Mesendoderm (in vitro differentiated cells): Measurements from ENCODE around the gene INO80E.

ENCODE experiments used
- DNase-seq: peaks from one replicate; pipeline ENCODE4 v3.0.0; 2013
- H2AK5ac ChIP-seq: 2 replicates; pipeline ENCODE4 v1.6.1; 2013; ENCODE audit warnings: low read length, inconsistent platforms
- H2BK120ac ChIP-seq: 2 replicates; pipeline ENCODE4 v1.6.1; 2013; ENCODE audit warnings: low read depth, mild to moderate bottlenecking, low read length, moderate library complexity, mixed read lengths
- H2BK15ac ChIP-seq: replicated peaks from 2 replicates; pipeline ENCODE4 v1.6.1; 2013; ENCODE audit warnings: low read depth, mild to moderate bottlenecking, moderate library complexity
- H2BK5ac ChIP-seq: 2 replicates; pipeline ENCODE4 v1.6.1; 2013; ENCODE audit warnings: low read length, inconsistent platforms
- H3K18ac ChIP-seq: 2 replicates; pipeline ENCODE4 v1.6.1; 2013; ENCODE audit warnings: mild to moderate bottlenecking, low read length, mixed read lengths
- H3K23ac ChIP-seq: one replicate; pipeline ENCODE4 v1.6.1; 2013; ENCODE audit warnings: low read length
- H3K27ac ChIP-seq: 2 replicates; pipeline ENCODE4 v1.5.1; 2013; ENCODE audit warnings: low read depth, mild to moderate bottlenecking, inconsistent platforms, low read length, moderate library complexity
- H3K27me3 ChIP-seq: 2 replicates; pipeline ENCODE4 v1.6.1; 2013; ENCODE audit warnings: low read length, control low read depth, mild to moderate bottlenecking, inconsistent platforms; ENCODE audit not compliant: insufficient read depth, poor library complexity
- H3K36me3 ChIP-seq: 2 replicates; pipeline ENCODE4 v1.6.1; 2013; ENCODE audit warnings: low read length, inconsistent platforms; ENCODE audit not compliant: control insufficient read depth, insufficient read depth
- H3K4ac ChIP-seq: one replicate; pipeline ENCODE4 v1.6.1; 2013; ENCODE audit warnings: low read depth, mild to moderate bottlenecking, low read length, moderate library complexity
- H3K4me1 ChIP-seq: 2 replicates; pipeline ENCODE4 v1.6.1; 2013; ENCODE audit warnings: low read depth, low read length, inconsistent platforms; ENCODE audit not compliant: control insufficient read depth
- H3K4me2 ChIP-seq: 2 replicates; pipeline ENCODE4 v1.6.1; 2013; ENCODE audit warnings: low read length
- H3K4me3 ChIP-seq: 2 replicates; pipeline ENCODE4 v1.5.1; 2013; ENCODE audit warnings: mild to moderate bottlenecking, low read length
- H3K56ac ChIP-seq: one replicate; pipeline ENCODE4 v1.6.1; 2013; ENCODE audit warnings: low read length
- H3K79me1 ChIP-seq: 2 replicates; pipeline ENCODE4 v1.6.1; 2013; ENCODE audit warnings: low read length, inconsistent platforms
- H3K79me2 ChIP-seq: 2 replicates; pipeline ENCODE4 v1.6.1; 2013; ENCODE audit warnings: mild to moderate bottlenecking, low read length; ENCODE audit not compliant: control insufficient read depth, insufficient read depth
- H3K9ac ChIP-seq: 2 replicates; pipeline ENCODE4 v1.6.1; 2013; ENCODE audit warnings: low read length, inconsistent platforms
- H4K5ac ChIP-seq: one replicate; pipeline ENCODE4 v1.6.1; 2013; ENCODE audit warnings: low read length
- H4K8ac ChIP-seq: one replicate; pipeline ENCODE4 v1.6.1; 2013; ENCODE audit warnings: low read depth, mild to moderate bottlenecking, control low read depth, low read length, moderate library complexity
- WGBS: extraction: QIAGEN DNeasy Blood & Tissue Kit; methylation state at CpG from one replicate; pipeline ENCODE4 v1.1.7; 2013; ENCODE audit warnings: low lambda C conversion rate, missing lambda C conversion rate; ENCODE audit not compliant: insufficient coverage; ENCODE audit errors: extremely low coverage; 5-methylcytosine and 5-hydroxymethylcytosine counted together

INO80E gene

DNA sequence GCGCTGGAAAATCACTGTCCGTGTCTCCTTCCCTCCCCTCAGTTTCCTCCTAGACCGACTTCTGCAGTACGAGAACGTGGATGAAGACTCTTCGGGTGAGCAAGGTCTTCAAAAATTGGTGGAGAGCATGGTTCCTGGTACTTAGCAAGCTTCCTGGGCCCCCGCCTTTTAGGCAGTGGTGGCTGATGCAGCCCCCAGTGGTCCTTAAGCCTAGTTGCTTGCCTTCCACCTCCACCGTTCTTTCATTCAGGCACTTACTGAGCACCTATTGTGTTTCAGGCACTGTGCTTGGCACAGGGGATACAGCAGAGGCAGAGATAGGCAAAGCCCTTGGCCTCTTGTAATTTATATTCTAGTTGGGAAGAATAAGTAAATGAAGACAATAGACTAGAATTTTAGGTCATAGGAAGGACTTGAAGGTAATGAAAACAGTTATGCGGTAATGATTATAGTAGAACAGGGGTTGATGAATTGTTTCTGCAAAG lies 767 bp downstream of the INO80E start:
- H3K56ac ChIP-seq, result peak overlapping the region; percentile 93
- peaks cover 3% of the 10 kb centered on the region for H3K79me2 ChIP-seq
- H2BK5ac ChIP-seq, result no peak overlapping the region
- no peak overlapping the region for H3K27ac ChIP-seq
- peak overlapping the region; percentile 55 for H3K4me2 ChIP-seq
- peak overlapping the region; percentile 89 for H3K9ac ChIP-seq
- no peak overlapping the region for H3K4ac ChIP-seq
- H3K27me3 ChIP-seq, result no peaks in the 10 kb centered on the region
- DNase-seq, result peak; percentile 44
- H3K36me3 ChIP-seq, result peaks cover 2% of the 10 kb centered on the region
- H3K79me1 ChIP-seq, result peaks cover 5% of the 10 kb centered on the region
- H3K18ac ChIP-seq, result no peak overlapping the region
- no peak overlapping the region for H2BK15ac ChIP-seq
- H3K4me1 ChIP-seq, result peaks cover 2% of the 10 kb centered on the region
- H3K23ac ChIP-seq, result no peak overlapping the region
- WGBS, result no CpG with 5 or more reads among the region's 9 CpGs
- no peak overlapping the region for H4K8ac ChIP-seq
- no peak overlapping the region for H4K5ac ChIP-seq
- H2AK5ac ChIP-seq, result peak overlapping the region; percentile 22
- peak overlapping the region; percentile 85 for H3K4me3 ChIP-seq
- no peak overlapping the region for H2BK120ac ChIP-seq

DNA sequence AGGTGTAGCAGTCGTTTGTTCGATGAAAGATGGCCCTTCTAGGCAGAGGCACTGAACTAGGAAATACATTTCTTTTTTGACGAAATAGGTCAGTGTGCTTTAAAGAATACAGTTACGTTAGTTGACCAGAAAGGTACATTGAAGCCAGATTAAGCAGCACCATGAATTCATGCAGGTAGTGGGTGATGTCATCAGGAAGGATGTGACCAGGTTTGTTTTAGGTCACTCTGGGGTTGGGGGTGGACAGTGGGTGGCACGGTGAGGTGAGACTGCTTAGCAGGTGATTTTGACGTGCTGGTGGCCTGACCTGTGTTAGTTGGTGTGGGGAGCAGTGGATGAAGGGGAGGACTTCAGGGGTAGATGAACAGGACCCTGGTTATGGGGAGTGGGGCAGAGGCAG lies 3.6 kb downstream of the INO80E start:
- no peaks in the 10 kb centered on the region for H3K27me3 ChIP-seq
- no peak for DNase-seq
- no peak overlapping the region for H2BK5ac ChIP-seq
- H3K36me3 ChIP-seq, result peaks cover 2% of the 10 kb centered on the region
- no peak overlapping the region for H2BK15ac ChIP-seq
- no peak overlapping the region for H2BK120ac ChIP-seq
- H3K18ac ChIP-seq, result no peak overlapping the region
- WGBS, result no CpG with 5 or more reads among the region's 6 CpGs
- no peak overlapping the region for H3K9ac ChIP-seq
- no peak overlapping the region for H3K4ac ChIP-seq
- peaks cover 3% of the 10 kb centered on the region for H3K79me2 ChIP-seq
- no peak overlapping the region for H3K27ac ChIP-seq
- H3K79me1 ChIP-seq, result peaks cover 5% of the 10 kb centered on the region
- H3K4me3 ChIP-seq, result no peak overlapping the region
- no peak overlapping the region for H2AK5ac ChIP-seq
- H3K4me2 ChIP-seq, result no peak overlapping the region
- H3K56ac ChIP-seq, result no peak overlapping the region
- H4K8ac ChIP-seq, result no peak overlapping the region
- H4K5ac ChIP-seq, result no peak overlapping the region
- no peak overlapping the region for H3K23ac ChIP-seq
- peaks cover 2% of the 10 kb centered on the region for H3K4me1 ChIP-seq

DNA sequence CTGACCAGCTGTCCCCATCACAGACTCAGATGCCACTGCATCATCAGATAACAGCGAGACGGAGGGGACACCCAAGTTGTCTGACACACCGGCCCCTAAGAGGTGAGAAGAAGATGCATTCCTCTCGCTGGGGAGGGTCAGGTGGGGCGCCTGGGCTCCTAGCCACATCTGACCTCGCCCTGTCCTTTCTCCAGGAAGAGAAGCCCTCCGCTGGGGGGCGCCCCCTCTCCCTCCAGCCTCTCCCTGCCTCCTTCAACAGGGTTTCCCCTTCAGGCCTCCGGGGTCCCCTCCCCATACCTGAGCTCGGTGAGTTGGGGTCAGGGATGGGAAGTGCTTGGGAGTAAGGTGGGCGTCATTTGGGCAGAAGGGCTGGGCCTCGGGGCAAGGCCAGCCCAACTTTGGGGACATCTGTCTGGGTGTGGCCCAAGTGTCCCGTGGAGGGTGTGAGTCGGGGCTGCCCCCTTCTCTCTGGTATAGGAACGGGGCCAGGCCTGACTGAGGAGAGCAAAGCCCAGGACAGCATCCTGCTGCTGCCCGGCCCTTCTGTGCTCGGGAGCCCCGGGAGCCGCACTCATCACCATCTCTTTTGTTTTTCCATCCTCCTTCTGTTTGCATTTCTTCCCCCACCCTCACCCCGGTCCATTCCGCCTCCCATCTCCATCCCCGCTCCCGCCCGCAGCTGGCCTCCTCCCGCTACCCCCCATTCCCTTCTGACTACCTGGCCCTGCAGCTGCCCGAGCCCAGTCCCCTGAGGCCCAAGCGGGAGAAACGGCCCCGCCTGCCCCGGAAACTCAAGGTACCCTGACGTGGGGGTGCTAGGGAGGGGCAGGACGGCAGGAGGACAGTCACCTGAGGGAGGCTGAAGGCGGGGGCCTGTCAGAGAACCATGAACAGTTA lies 4.9 kb downstream of the INO80E start:
- WGBS, result no CpG with 5 or more reads among the region's 33 CpGs
- H3K27ac ChIP-seq, result no peak overlapping the region
- no peak overlapping the region for H3K9ac ChIP-seq
- no peaks in the 10 kb centered on the region for H3K27me3 ChIP-seq
- H3K18ac ChIP-seq, result no peak overlapping the region
- DNase-seq, result no peak
- H3K23ac ChIP-seq, result no peak overlapping the region
- peaks cover 3% of the 10 kb centered on the region for H3K79me2 ChIP-seq
- H3K56ac ChIP-seq, result peak overlapping the region; percentile 7
- no peak overlapping the region for H3K4me3 ChIP-seq
- no peak overlapping the region for H3K4me2 ChIP-seq
- H3K79me1 ChIP-seq, result peaks cover 5% of the 10 kb centered on the region
- no peak overlapping the region for H4K5ac ChIP-seq
- H2BK5ac ChIP-seq, result no peak overlapping the region
- H3K4ac ChIP-seq, result no peak overlapping the region
- H4K8ac ChIP-seq, result no peak overlapping the region
- H3K36me3 ChIP-seq, result peaks cover 2% of the 10 kb centered on the region
- no peak overlapping the region for H2AK5ac ChIP-seq
- no peak overlapping the region for H2BK120ac ChIP-seq
- H2BK15ac ChIP-seq, result no peak overlapping the region
- no peaks in the 10 kb centered on the region for H3K4me1 ChIP-seq

DNA sequence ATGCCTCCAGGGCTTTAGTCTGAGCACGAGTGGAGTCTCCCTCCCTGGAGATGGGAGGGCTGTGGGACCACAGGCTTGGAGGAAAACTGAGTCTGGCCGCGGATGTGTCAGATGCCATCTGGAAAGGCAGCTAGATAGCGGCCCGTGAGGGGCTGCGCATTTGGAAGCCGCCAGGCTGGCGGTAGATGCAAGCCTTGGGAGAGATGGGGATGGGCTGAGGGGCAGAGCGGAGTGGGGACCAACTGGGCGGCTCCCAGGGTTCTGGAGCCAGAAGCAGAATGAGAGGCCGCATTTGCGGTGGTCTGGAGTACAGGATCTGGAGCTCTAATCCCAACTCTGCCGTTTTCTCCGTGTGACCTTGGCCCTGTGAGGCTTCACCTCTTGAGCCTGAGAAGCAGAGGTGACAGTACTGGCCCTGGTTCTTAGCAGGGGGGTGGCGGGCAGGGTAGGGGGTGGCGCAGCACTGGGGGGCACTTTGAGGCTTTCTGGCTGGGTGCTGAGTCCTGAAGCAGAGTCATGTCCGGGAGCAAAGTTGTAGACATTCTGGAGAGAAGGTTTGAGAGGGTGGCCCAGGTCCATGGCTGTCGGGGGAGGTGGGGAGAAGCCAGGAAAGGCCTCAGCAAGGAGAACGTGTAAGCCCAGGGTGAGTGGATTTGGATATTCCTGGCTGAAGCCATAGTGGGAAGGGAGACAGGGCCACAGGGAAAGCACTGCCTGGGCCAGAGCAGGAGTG lies 6.7 kb downstream of the INO80E start:
- Histone ChIP-seq H3K27ac (no peak overlapping the region), H4K5ac (no peak overlapping the region), H2AK5ac (no peak overlapping the region), H3K79me2 (no peaks in the 10 kb centered on the region), H3K18ac (no peak overlapping the region), H3K36me3 (peaks cover 2% of the 10 kb centered on the region), H3K4me3 (no peak overlapping the region), H3K4me2 (no peak overlapping the region), H3K4me1 (no peaks in the 10 kb centered on the region), H3K79me1 (peaks cover 1% of the 10 kb centered on the region), H4K8ac (no peak overlapping the region), H3K23ac (no peak overlapping the region), H3K56ac (no peak overlapping the region), H3K27me3 (no peaks in the 10 kb centered on the region), H2BK15ac (no peak overlapping the region), H2BK5ac (no peak overlapping the region), H3K4ac (no peak overlapping the region), H2BK120ac (no peak overlapping the region), H3K9ac (no peak overlapping the region)
- no peak for DNase-seq
- no CpG with 5 or more reads among the region's 19 CpGs for WGBS

DNA sequence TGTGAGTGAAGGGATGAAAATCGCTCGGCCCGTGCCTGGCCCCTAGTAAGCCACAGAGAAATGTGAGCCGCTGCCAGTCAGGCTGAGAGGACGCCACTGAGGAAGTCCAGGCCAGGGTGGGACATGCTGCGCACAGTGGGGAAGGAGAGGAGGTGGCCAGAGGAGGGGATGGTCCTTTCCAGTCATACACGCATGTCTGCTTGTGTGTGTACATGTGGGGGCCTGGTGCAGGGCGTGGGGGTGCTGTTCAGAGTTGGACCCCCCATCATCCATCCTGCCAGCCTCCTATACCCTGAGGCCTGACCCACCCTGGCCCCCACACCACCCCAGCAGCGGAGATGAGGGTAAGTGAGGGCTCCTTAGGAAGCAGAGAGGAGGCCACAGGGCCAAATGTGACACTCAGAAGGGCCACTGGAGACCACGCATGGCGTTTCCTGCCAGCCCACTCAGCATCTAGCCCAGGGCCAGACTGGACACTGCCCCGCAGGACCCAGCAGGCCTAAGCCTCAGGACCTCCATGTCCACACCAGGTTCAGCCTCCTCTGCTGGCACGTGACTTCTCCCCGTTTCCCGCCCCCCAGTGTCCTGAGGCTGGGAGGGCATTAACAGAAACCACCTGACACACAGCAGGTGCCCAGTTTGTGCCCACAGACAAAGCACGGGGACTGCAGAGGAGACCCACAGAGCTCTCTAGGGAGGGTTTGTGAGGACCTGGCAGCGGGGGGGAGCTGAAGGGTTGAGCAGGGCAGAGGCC lies 7.8 kb downstream of the INO80E start:
- DNase-seq, result no peak
- no CpG with 5 or more reads among the region's 17 CpGs for WGBS
- no peak overlapping the region for H4K5ac ChIP-seq
- no peak overlapping the region for H3K4me2 ChIP-seq
- H3K79me2 ChIP-seq, result no peaks in the 10 kb centered on the region
- no peak overlapping the region for H3K18ac ChIP-seq
- no peak overlapping the region for H3K9ac ChIP-seq
- H3K4me1 ChIP-seq, result no peaks in the 10 kb centered on the region
- H3K27me3 ChIP-seq, result no peaks in the 10 kb centered on the region
- no peak overlapping the region for H2BK120ac ChIP-seq
- H2AK5ac ChIP-seq, result no peak overlapping the region
- H3K4me3 ChIP-seq, result no peak overlapping the region
- no peak overlapping the region for H3K27ac ChIP-seq
- H3K23ac ChIP-seq, result no peak overlapping the region
- H2BK5ac ChIP-seq, result no peak overlapping the region
- H3K56ac ChIP-seq, result no peak overlapping the region
- H2BK15ac ChIP-seq, result no peak overlapping the region
- H4K8ac ChIP-seq, result no peak overlapping the region
- peaks cover 1% of the 10 kb centered on the region for H3K79me1 ChIP-seq
- H3K4ac ChIP-seq, result no peak overlapping the region
- peaks cover 2% of the 10 kb centered on the region for H3K36me3 ChIP-seq
